Transverse colon (tissue), 4 donors: ENCODE data around the gene ARID3A. TPM values are rescaled to one million over a fixed set of nuclear protein-coding genes. Genes with fewer than 3 reads are reported as not detected.

ENCODE experiments used
- DNase-seq: peaks from one replicate; pipeline ENCODE4 v3.0.0-alpha.2; 2019
- H3K27ac ChIP-seq, 4 donors: fragments of 200-600 bp; sonication (generic); 2 replicates each; pipeline ENCODE4 v1.5.1; 2016 to 2018; ENCODE audit warnings: inconsistent platforms in 4 of 4
- H3K27me3 ChIP-seq: fragments of 200-600 bp; sonication (generic); 2 replicates; pipeline ENCODE4 v1.5.1; 2017; ENCODE audit warnings: inconsistent platforms
- H3K36me3 ChIP-seq, 4 donors: fragments of 200-600 bp; sonication (generic); 2 replicates each; pipeline ENCODE4 v1.5.1; 2017 to 2019; ENCODE audit warnings: inconsistent platforms in 4 of 4
- H3K4me1 ChIP-seq, 4 donors: fragments of 200-600 bp; sonication (generic); 2 replicates each; pipeline ENCODE4 v1.5.1; 2017 to 2020; ENCODE audit warnings: inconsistent platforms in 4 of 4
- H3K4me3 ChIP-seq, 4 donors: fragments of 200-600 bp; sonication (generic); 1 replicate in 1 of 4; 2 replicates in 3 of 4; pipeline versions ENCODE4 v1.5.1 to v1.6.1; 2017 to 2019; ENCODE audit warnings: inconsistent platforms in 4 of 4
- H3K9me3 ChIP-seq, 2 donors: fragments of 200-600 bp; sonication (generic); 2 replicates each; pipeline ENCODE4 v1.5.1; 2017 to 2019; ENCODE audit warnings: inconsistent platforms in 2 of 2
- EP300 ChIP-seq: sonication (generic); formaldehyde crosslinking; IDR thresholded peaks from one replicate; pipeline ENCODE4 v1.6.1; 2017; ENCODE audit warnings: antibody characterized with exemption, low read depth
- POLR2A ChIP-seq: fragments of 450-650 bp; IDR thresholded peaks from one replicate; pipeline ENCODE4 v1.6.1; 2016; ENCODE audit warnings: antibody characterized with exemption, mild to moderate bottlenecking, moderate library complexity
- POLR2AphosphoS5 ChIP-seq, 3 donors: sonication (generic); formaldehyde crosslinking; IDR thresholded peaks; one replicate each; pipeline ENCODE4 v1.6.1; 2016; ENCODE audit warnings: antibody characterized with exemption in 3 of 3
- WGBS, 2 donors: methylation state at CpG; one replicate each; pipeline ENCODE4 v1.1.5; 2018; ENCODE audit warnings: low coverage in 1 of 2; 5-methylcytosine and 5-hydroxymethylcytosine counted together
- in situ Hi-C, 4 donors: fragments of 200-750 bp; cut with MboI; loops; one replicate each; pipeline versions ENCODE4 v1.15.0 to v1.15.1; 2017; ENCODE audit warnings: low sequenced_read_pairs in 3 of 4, low pct_ligation_motif_present in 1 of 4, low pct_unique_long_range_greater_than_20kb in 1 of 4
- intact Hi-C: fragments of 100-400 bp; cut with DNase I; formaldehyde crosslinking; loops from one replicate; pipeline ENCODE4 v1.15.1; 2023; ENCODE audit warnings: low total_unique reads
- total RNA-seq, 4 donors: library from RNA; depleted of rRNA; stranded (reverse); fragments of >200 nt; gene quantifications; one replicate each; pipeline ENCODE4 v1.1.0, GENCODE V29; 2016
- TF ChIP-seq, protein P1 (sequence below), 5 experiments: fragments of 200-600 bp in 3 of 5; fragments of 450-650 bp in 2 of 5; sonication (generic) in 3 of 5; IDR thresholded peaks; 1 replicate in 2 of 5; 2 replicates in 3 of 5; pipeline ENCODE4 v1.5.1; 2016 to 2017; ENCODE audit warnings: antibody characterized with exemption in 5 of 5, inconsistent platforms in 3 of 5, mild to moderate bottlenecking in 2 of 5, moderate library complexity in 1 of 5

The ARID3A gene
- total RNA-seq, 4 donors from 2014 or later, result 2.2 to 8.7 (median 4.3) TPM

DNA sequence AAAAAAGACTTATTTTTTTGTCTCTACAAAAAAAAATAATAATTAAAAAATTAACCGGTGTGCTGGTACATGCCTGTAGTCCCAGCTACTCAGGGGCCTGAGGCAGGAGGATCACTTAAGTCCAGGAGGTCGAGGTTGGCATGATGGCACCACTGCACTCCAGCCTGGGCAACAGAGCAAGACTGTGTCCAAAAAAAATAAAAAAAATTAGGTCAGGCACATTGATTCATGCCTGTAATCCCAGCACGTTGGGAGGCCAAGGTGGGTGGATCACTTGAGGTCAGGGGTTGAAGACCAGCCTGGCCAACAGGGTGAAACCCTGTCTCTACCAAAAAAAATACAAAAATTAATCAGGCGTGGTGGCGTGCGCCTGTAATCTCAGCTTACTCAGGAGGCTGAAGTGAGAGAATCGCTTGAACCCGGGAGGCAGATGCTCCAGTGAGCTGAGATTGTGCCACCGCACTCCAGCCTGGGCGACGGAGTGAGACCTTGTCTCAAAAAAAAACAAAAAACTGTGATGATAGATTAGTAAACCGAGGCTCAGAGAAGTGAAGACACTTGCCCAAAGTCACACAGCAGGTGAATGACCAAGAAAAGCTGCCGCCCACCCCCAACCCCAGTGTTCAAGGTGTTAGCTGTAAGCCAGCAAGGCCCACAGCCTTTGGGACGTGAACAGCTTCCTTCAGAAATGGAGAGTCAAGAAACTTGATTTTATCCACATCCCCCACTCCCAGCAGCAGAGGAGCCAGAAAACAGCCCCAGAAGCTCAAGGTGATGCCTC lies 23.2 kb upstream of the ARID3A start:
- TF ChIP-seq POLR2AphosphoS5 (IDR thresholded peaks at IDR 0.05), result no peak
- no peak for TF ChIP-seq POLR2A
- TF ChIP-seq EP300, result no peak
- TF ChIP-seq, protein P1, sequence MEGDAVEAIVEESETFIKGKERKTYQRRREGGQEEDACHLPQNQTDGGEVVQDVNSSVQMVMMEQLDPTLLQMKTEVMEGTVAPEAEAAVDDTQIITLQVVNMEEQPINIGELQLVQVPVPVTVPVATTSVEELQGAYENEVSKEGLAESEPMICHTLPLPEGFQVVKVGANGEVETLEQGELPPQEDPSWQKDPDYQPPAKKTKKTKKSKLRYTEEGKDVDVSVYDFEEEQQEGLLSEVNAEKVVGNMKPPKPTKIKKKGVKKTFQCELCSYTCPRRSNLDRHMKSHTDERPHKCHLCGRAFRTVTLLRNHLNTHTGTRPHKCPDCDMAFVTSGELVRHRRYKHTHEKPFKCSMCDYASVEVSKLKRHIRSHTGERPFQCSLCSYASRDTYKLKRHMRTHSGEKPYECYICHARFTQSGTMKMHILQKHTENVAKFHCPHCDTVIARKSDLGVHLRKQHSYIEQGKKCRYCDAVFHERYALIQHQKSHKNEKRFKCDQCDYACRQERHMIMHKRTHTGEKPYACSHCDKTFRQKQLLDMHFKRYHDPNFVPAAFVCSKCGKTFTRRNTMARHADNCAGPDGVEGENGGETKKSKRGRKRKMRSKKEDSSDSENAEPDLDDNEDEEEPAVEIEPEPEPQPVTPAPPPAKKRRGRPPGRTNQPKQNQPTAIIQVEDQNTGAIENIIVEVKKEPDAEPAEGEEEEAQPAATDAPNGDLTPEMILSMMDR (IDR thresholded peaks at IDR 0.05), result no peak
- in situ Hi-C loops, result no loop called here
- WGBS, 2 donors, result 88 to 90% methylated on average over 6 to 14 of the region's 14 CpGs
- no peaks in the 10 kb centered on the region for H3K9me3 ChIP-seq
- H3K4me3 ChIP-seq, result no peak overlapping the region
- no peaks in the 10 kb centered on the region for H3K27me3 ChIP-seq
- H3K36me3 ChIP-seq, result no peaks in the 10 kb centered on the region
- H3K27ac ChIP-seq, result no peak overlapping the region
- no peaks in the 10 kb centered on the region for H3K4me1 ChIP-seq
- intact Hi-C loops, result no loop called here
- DNase-seq, result no peak

DNA sequence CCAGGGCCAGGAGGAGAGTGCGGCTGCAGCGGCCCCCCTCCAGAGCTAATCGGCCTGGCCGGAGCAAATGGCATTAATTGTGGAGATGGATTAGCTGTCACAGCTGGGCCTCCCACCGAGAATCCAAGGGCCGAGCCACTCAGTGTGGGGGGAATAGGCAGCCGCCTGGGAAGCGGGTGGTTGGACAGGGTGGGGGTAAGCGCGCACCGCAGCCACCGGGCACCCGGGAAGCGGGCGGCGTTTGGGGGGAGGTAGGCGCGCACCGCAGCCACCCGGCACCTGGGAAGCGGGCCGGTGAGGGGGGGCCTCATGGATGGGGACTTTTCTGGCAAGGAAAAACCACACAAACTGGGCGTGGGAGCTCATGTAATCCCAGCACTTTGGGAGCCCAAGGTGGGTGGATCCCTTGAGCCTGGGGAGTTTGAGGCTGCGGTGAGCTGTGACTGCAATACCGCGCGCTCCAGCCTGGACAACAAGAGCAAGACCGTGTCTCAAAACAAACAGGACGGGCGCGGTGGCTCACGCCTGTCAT lies 22.5 kb upstream of the ARID3A start:
- Histone ChIP-seq H3K4me3 (no peak overlapping the region), H3K9me3 (no peaks in the 10 kb centered on the region), H3K27ac (no peak overlapping the region), H3K4me1 (peaks cover 0 to 3% (median 0%) of the 10 kb centered on the region in 4 donors), H3K36me3 (no peaks in the 10 kb centered on the region), H3K27me3 (no peaks in the 10 kb centered on the region)
- TF ChIP-seq EP300, result no peak
- TF ChIP-seq, protein P1 (IDR thresholded peaks at IDR 0.05), result no peak
- no peak for TF ChIP-seq POLR2A
- TF ChIP-seq POLR2AphosphoS5 (IDR thresholded peaks at IDR 0.05), result no peak
- WGBS, 2 donors, result 68 to 76% methylated on average over 5 to 25 of the region's 32 CpGs
- intact Hi-C loops, result no loop called here
- in situ Hi-C loops, result no loop called here
- no peak for DNase-seq

DNA sequence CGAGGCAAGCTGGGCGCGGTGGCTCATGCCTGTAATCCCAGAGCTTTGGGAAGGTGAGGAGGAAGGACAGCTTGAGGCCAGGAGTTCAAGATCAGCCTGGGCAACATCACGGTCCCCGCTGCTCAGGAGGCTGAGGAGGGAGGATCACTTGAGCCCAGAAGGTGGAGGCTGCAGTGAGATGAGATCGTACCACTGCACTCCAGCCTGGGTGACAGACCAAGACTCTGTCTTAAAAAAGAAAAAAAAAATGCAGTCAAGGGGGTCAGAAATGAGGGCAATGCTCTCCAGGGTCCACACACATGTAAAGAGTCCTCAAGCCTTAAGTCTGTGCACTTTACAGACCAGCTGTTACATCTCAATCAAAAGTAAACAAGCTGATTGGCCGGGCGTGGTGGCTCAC lies 21.3 kb upstream of the ARID3A start:
- intact Hi-C loops (no loop called here), in situ Hi-C loops (no loop called here)
- 80 to 91% methylated on average over 1 to 8 of the region's 8 CpGs for WGBS, 2 donors
- peaks cover 1 to 15% (median 10%) of the 10 kb centered on the region in 4 donors for H3K4me1 ChIP-seq
- DNase-seq, result no peak
- TF ChIP-seq POLR2A, result no peak
- TF ChIP-seq EP300, result no peak
- no peak for TF ChIP-seq POLR2AphosphoS5 (IDR thresholded peaks at IDR 0.05)
- TF ChIP-seq, protein P1 (IDR thresholded peaks at IDR 0.05), result no peak
- H3K9me3 ChIP-seq, result no peaks in the 10 kb centered on the region
- H3K27ac ChIP-seq, result no peak overlapping the region
- H3K36me3 ChIP-seq, result no peaks in the 10 kb centered on the region
- no peaks in the 10 kb centered on the region for H3K27me3 ChIP-seq
- no peak overlapping the region for H3K4me3 ChIP-seq

DNA sequence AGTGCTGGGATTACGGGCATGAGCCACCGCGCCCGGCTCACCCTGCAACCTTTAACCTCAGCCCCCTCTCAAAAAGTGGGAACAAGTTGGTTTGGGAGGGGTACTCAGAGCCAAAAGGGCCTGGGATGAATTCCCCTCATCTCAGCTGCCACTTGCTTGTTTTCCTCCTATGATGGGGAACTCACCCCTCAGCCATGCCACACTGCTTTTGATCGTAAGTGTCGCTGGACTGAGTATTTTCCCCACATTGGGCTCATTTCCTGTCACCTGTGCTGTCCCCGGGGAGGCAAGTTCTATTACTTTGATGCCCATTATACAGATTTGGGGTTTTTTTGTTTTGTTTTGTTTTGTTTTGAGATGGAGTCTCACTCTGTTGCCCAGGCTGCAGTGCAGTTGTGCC lies 19.4 kb upstream of the ARID3A start:
- no peak overlapping the region for H3K4me3 ChIP-seq
- no peaks in the 10 kb centered on the region for H3K36me3 ChIP-seq
- H3K27me3 ChIP-seq, result no peaks in the 10 kb centered on the region
- WGBS, 2 donors, result 86 to 100% methylated on average over 2 to 7 of the region's 7 CpGs
- peaks cover 9 to 29% (median 17%) of the 10 kb centered on the region in 4 donors for H3K4me1 ChIP-seq
- intact Hi-C loops (no loop called here), in situ Hi-C loops (no loop called here)
- no peaks in the 10 kb centered on the region for H3K9me3 ChIP-seq
- DNase-seq, result no peak
- H3K27ac ChIP-seq, result no peak overlapping the region
- TF ChIP-seq POLR2AphosphoS5 (IDR thresholded peaks at IDR 0.05) (no peak), POLR2A (no peak), EP300 (no peak)
- TF ChIP-seq, protein P1 (IDR thresholded peaks at IDR 0.05), result no peak
